Gastrocnemius medialis (tissue), 4 donors: ENCODE results near the gene CFAP221.

ENCODE experiments used
- CTCF ChIP-seq, 5 experiments: fragments of 450-650 bp in 3 of 5; fragments of 200-600 bp in 2 of 5; sonication (generic) in 2 of 5; IDR thresholded peaks in 4 of 5; conservative IDR thresholded peaks in 1 of 5; 1 replicate in 4 of 5; 2 replicates in 1 of 5; pipeline ENCODE4 v1.5.1; 2016 to 2019; ENCODE audit warnings: antibody characterized with exemption in 5 of 5, mild to moderate bottlenecking in 3 of 5, moderate library complexity in 3 of 5
- POLR2A ChIP-seq, 2 donors: fragments of 450-650 bp; IDR thresholded peaks; one replicate each; pipeline ENCODE4 v1.6.1; 2017; ENCODE audit warnings: antibody characterized with exemption in 2 of 2, mild to moderate bottlenecking in 2 of 2, moderate library complexity in 2 of 2

GRCh38 chr2:119511989-119512388, 32.3 kb upstream of the CFAP221 start:
- no peak for TF ChIP-seq CTCF (IDR thresholded peaks at IDR 0.05 in 4 of 5, conservative IDR thresholded peaks at IDR 0.05 in 1 of 5)
- no peak for TF ChIP-seq POLR2A (IDR thresholded peaks at IDR 0.05)
